AG04449 (cell line): ENCODE results near the gene TNFAIP3.

Source experiments
- CTCF ChIA-PET: fragments of 350-600 bp; formaldehyde crosslinking; extraction: SDS; loops from one replicate; lab custom pipeline; 2021; ENCODE audit warnings: antibody characterized with exemption; lab: Yijun Ruan, JAX
- POLR2A ChIA-PET: fragments of 400-600, 350-600 bp; formaldehyde crosslinking; extraction: SDS; loops from one replicate; lab custom pipeline; 2020; ENCODE audit warnings: antibody characterized with exemption, inconsistent platforms; lab: Yijun Ruan, JAX
- DNase-seq: peaks from one replicate; pipeline ENCODE4 v3.0.0-alpha.2; 2010; ENCODE audit warnings: low read depth, low spot score
- H3K4me3 ChIP-seq: 2 replicates; pipeline ENCODE4 v1.5.1; 2011; ENCODE audit warnings: low read depth, mild to moderate bottlenecking, control low read depth, low read length
- TF ChIP-seq, protein P1 (sequence below): IDR thresholded peaks from one replicate; pipeline ENCODE4 v1.5.1; 2011; ENCODE audit warnings: mild to moderate bottlenecking, moderate library complexity, low read length, control low read depth, inconsistent platforms; ENCODE audit not compliant: insufficient read depth; ENCODE audit errors: missing control alignments

Gene TNFAIP3

DNA sequence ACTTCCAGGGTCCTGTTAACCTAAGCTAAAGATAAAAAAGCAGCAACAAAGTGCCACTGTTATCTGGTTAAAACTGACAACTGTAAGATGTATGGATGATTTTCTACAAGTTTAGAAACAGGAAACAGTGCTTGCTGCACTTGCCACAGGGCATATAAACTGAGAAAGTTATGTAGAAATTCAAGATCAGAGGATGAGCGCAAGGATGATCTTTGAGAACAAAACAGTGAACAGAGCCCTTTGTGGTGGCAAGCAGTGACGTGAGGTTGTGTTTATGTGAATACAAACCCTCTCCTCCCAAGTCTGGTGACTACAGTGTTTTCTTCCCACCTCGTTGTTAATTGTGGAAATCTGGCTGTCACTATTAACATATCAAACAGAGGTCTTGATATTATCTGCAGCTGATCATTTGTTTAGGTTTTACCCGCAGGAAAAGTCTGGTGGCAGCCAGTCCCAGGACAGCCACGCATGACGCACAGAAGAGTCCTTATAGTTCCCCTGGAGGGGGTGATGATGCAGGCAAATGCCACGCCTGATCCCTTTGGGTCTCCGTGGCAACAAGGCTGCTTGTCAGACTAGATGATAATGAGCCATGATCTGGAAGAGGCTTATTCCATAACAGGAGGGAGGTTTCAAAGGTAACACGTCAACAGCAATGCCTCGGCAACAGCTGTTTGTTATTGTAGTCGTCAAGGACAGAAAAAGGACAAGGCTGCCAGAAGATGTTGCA lies 43.1 kb upstream of the TNFAIP3 start:
- no peak for DNase-seq
- TF ChIP-seq, protein P1, sequence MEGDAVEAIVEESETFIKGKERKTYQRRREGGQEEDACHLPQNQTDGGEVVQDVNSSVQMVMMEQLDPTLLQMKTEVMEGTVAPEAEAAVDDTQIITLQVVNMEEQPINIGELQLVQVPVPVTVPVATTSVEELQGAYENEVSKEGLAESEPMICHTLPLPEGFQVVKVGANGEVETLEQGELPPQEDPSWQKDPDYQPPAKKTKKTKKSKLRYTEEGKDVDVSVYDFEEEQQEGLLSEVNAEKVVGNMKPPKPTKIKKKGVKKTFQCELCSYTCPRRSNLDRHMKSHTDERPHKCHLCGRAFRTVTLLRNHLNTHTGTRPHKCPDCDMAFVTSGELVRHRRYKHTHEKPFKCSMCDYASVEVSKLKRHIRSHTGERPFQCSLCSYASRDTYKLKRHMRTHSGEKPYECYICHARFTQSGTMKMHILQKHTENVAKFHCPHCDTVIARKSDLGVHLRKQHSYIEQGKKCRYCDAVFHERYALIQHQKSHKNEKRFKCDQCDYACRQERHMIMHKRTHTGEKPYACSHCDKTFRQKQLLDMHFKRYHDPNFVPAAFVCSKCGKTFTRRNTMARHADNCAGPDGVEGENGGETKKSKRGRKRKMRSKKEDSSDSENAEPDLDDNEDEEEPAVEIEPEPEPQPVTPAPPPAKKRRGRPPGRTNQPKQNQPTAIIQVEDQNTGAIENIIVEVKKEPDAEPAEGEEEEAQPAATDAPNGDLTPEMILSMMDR = no peak
- ChIA-PET POLR2A (no interaction called here), CTCF (interaction anchor here (0.8 kb wide), 1 partner anchor 47 kb away, joined by 3 read pairs; no protein-coding TSS in a partner anchor)
- H3K4me3 ChIP-seq = no peak overlapping the region

DNA sequence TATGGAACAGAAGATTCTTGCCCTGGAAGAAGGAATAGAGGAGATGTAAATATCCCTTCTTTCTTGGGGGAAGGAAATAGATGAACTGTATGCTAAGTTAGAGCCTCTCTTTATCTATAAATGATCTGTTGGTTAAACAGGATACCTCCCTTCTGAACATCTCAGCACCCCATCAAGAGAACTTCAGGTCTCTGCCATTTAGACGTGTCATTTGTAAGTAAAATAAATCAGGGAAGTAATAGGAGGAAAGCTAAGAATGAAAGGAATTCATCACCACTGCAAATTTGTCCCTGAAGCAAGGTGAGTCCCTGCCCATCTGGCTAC lies 42.5 kb upstream of the TNFAIP3 start:
- no peak for DNase-seq
- POLR2A ChIA-PET = no interaction called here
- TF ChIP-seq, protein P1 = no peak
- H3K4me3 ChIP-seq = no peak overlapping the region
- CTCF ChIA-PET = interaction anchor here (1.0 to 1.2 kb wide), 2 partner anchors 8 to 46 kb away, joined by 3 to 5 read pairs; no protein-coding TSS in a partner anchor

DNA sequence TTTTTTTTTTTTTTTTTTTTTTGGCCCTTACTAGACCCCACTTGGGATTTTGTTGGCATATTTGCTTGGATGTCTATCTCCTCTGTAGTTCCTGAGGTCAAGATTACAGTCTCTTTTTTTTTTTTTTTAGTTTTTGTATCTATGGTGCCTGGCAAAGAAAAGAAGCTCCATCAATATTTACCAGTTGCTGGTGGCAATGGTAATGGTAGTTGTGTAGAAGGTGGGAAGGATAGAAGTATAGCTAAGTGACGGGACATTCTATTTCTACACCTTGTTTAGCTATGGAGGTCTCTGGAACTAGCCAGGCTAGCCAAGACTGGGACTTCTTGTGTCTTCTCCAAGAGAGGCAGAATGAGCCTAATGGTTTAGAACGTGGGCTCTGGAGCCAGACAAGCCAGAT lies 42.2 kb upstream of the TNFAIP3 start:
- H3K4me3 ChIP-seq = no peak overlapping the region
- TF ChIP-seq, protein P1 = no peak
- DNase-seq = no peak
- CTCF ChIA-PET = interaction anchor here (1.0 to 1.6 kb wide), 3 partner anchors 9 to 46 kb away, joined by 3 to 5 read pairs (median 4); partner anchors contain the start of gene TNFAIP3
- POLR2A ChIA-PET = no interaction called here

DNA sequence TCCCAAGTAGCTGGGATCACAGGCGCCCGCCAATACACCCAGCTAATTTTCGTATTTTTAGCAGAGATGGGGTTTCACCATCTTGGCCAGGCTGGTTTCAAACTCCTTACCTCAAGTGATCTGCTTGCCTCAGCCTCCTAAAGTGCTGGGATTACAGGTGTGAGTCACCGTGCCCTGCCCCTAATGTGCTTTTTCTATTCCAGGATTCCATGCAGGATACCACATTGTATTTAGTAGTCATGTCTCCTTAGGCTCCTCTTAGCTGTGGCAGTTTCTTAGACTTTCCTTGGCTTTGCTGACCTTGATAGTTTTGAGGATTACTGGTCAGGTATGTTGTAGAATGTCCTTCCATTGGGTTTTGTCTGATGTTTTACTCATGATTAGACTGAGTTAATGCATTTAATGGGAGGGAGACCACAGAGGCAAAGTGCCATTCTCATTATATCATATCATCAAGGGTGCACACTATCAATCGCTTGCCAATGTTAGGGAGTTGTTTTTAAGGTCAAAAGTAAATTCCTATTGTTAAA lies 39.6 kb upstream of the TNFAIP3 start:
- POLR2A ChIA-PET = no interaction called here
- TF ChIP-seq, protein P1 = no peak

DNA sequence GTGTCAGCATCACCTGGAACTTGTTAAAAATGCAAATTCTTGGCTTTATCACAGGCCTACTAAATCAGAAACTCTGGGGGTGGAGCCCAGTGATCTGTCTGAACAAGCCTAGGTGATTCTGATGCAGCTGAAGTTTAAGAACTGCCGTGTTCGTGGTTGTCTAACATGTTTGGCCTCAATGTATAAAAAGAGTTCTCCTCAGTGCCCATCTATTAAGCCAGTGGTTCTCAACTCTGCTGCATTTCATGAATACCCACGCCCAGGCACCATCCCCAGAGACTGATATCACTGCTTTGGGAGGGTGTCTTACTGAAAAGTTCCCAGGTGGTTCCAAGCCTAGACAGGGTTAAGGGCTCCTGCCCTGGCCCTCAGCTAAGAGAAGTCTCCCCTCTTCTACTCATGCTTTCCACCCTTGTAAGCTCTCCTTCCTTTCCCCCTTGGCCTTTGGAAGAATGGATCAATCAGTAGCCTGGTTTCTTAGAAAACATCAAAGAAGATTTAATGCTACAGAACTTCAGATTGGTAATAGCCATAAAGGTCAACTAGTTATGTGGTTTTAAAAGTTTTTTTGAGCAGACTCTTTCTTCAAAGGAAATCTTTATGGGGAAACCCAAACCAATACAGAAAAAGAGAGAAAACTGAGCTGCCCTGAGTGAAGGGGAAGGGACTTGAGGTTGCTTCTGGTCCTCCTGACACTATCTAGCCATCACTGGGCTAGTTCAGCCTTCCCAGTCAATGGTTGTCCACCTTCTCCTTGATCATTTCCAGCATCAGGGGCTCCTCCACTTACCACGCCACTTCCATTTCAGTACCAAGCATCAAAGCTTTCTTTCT lies 38.9 kb upstream of the TNFAIP3 start:
- ChIA-PET CTCF (interaction anchor here (0.7 to 1.0 kb wide), 4 partner anchors 9 to 28 kb away, joined by 3 to 4 read pairs (median 3); no protein-coding TSS in a partner anchor), POLR2A (no interaction called here)
- TF ChIP-seq, protein P1 = no peak

More for the DNA sequence above, 39.6 kb upstream of the TNFAIP3 start:
- H3K4me3 ChIP-seq = no peak overlapping the region
- DNase-seq = no peak
- CTCF ChIA-PET = no interaction called here

More for the DNA sequence above, 38.9 kb upstream of the TNFAIP3 start:
- H3K4me3 ChIP-seq = no peak overlapping the region
- DNase-seq = no peak
